Loucy (cell line): ENCODE data around the gene FAM81A.

Experiments
- H2AFZ ChIP-seq: fragments of 200-600 bp; sonication (generic); 2 replicates; pipeline ENCODE4 v1.6.0; 2016; ENCODE audit warnings: antibody characterized with exemption, mild to moderate bottlenecking, low read length, moderate library complexity
- H3F3A ChIP-seq: fragments of 200-600 bp; 2 replicates; pipeline ENCODE4 v1.6.0; 2016; ENCODE audit warnings: antibody characterized with exemption, low read depth, mild to moderate bottlenecking
- H3K27me3 ChIP-seq: fragments of 200-600 bp; sonication (generic); 2 replicates; pipeline ENCODE4 v1.6.1; 2014; ENCODE audit warnings: low read length, mild to moderate bottlenecking; ENCODE audit not compliant: insufficient read depth, poor library complexity, severe bottlenecking
- H3K36me3 ChIP-seq: fragments of 200-600 bp; sonication (generic); 2 replicates; pipeline ENCODE4 v1.6.1; 2016; ENCODE audit warnings: low read length; ENCODE audit not compliant: insufficient read depth
- H3K4me1 ChIP-seq: fragments of 200-600 bp; sonication (generic); 2 replicates; pipeline ENCODE4 v1.5.1; 2014; ENCODE audit warnings: low read length, mild to moderate bottlenecking; ENCODE audit not compliant: insufficient read depth, poor library complexity, severe bottlenecking
- H3K4me2 ChIP-seq: fragments of 200-600 bp; sonication (generic); 2 replicates; pipeline ENCODE4 v1.6.0; 2014; ENCODE audit warnings: antibody characterized with exemption, low read length, low read depth, mild to moderate bottlenecking; ENCODE audit not compliant: poor library complexity, severe bottlenecking
- H3K4me3 ChIP-seq: fragments of 200-600 bp; sonication (generic); 2 replicates; pipeline ENCODE4 v1.5.1; 2014; ENCODE audit warnings: low read length, mild to moderate bottlenecking, mixed read lengths; ENCODE audit not compliant: poor library complexity, severe bottlenecking
- H3K79me2 ChIP-seq: fragments of 200-600 bp; sonication (generic); 2 replicates; pipeline ENCODE4 v1.6.1; 2014; ENCODE audit warnings: low read length; ENCODE audit not compliant: insufficient read depth
- H3K9ac ChIP-seq: fragments of 200-600 bp; sonication (generic); 2 replicates; pipeline ENCODE4 v1.6.0; 2014; ENCODE audit warnings: mild to moderate bottlenecking, low read depth, low read length, moderate library complexity; ENCODE audit not compliant: poor library complexity, severe bottlenecking
- H3K9me2 ChIP-seq: fragments of 200-600 bp; sonication (generic); replicated peaks from 2 replicates; pipeline ENCODE4 v1.6.1; 2016; ENCODE audit warnings: low read depth, low read length, mixed read lengths
- H3K9me3 ChIP-seq: fragments of 200-600 bp; sonication (generic); 2 replicates; pipeline ENCODE4 v1.6.1; 2014; ENCODE audit warnings: mild to moderate bottlenecking, antibody characterized with exemption, low read length, low read depth; ENCODE audit not compliant: insufficient read depth
- H4K20me1 ChIP-seq: fragments of 200-600 bp; sonication (generic); 2 replicates; pipeline ENCODE4 v1.6.0; 2014; ENCODE audit warnings: antibody characterized with exemption, low read length, mild to moderate bottlenecking; ENCODE audit not compliant: insufficient read depth, poor library complexity, severe bottlenecking
- CTCF ChIP-seq: fragments of 200-600 bp; sonication (generic); conservative IDR thresholded peaks from 2 replicates; pipeline ENCODE4 v1.5.1; 2014; ENCODE audit warnings: mild to moderate bottlenecking, antibody characterized with exemption, low read length
- EZH2phosphoT487 ChIP-seq: fragments of 200-600 bp; IDR thresholded peaks from 2 replicates; pipeline ENCODE4 v1.6.1; 2018; ENCODE audit warnings: antibody characterized with exemption, mild to moderate bottlenecking, moderate library complexity, borderline replicate concordance

FAM81A gene

DNA sequence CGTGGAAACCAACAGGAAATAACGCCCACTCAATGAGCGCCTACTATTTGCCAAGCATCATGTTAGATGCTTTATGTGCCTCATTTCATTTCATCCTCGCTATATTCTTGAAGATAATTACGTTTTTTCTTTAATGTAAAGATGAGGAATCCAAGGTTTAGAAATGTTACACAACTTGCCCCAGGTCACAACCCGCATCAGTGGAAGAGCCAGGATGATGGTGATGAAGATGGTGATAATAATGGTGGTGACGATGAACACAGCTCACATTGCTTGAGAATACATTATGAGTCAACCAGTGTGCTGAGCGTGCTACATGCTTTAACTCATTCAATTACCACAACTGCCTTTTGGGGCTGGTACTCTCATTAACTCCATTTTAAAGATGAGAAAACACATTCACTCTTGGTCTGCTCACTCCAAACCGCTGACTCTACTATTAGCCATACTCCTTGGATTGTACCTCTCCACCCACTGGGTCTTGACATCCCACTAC is 43.8 kb upstream of the FAM81A start:
- Histone ChIP-seq H3F3A (no peaks in the 10 kb centered on the region), H3K9me2 (no peaks in the 10 kb centered on the region), H4K20me1 (no peaks in the 10 kb centered on the region), H3K79me2 (no peaks in the 10 kb centered on the region), H3K4me1 (no peaks in the 10 kb centered on the region), H3K27me3 (no peaks in the 10 kb centered on the region), H3K36me3 (no peaks in the 10 kb centered on the region), H3K4me3 (no peak overlapping the region), H3K9ac (no peak overlapping the region), H3K4me2 (no peak overlapping the region), H3K9me3 (no peaks in the 10 kb centered on the region), H2AFZ (no peak overlapping the region)
- TF ChIP-seq EZH2phosphoT487 (no peak), CTCF (no peak)

GRCh38 chr15:59396211-59396610 is 41.8 kb upstream of the FAM81A start:
- Histone ChIP-seq H3K9me3 (no peaks in the 10 kb centered on the region), H3K4me1 (no peaks in the 10 kb centered on the region), H3K9me2 (no peaks in the 10 kb centered on the region), H3K27me3 (no peaks in the 10 kb centered on the region), H3K4me3 (no peak overlapping the region), H4K20me1 (no peaks in the 10 kb centered on the region), H2AFZ (no peak overlapping the region), H3K79me2 (no peaks in the 10 kb centered on the region), H3K36me3 (no peaks in the 10 kb centered on the region), H3K4me2 (no peak overlapping the region), H3K9ac (no peak overlapping the region), H3F3A (no peaks in the 10 kb centered on the region)
- TF ChIP-seq CTCF: no peak
- TF ChIP-seq EZH2phosphoT487: no peak

GRCh38 chr15:59396679-59397078 is 41.3 kb upstream of the FAM81A start:
- H4K20me1 ChIP-seq: no peaks in the 10 kb centered on the region
- no peak overlapping the region for H3K4me3 ChIP-seq
- 0 out of 2 replicates have a peak, but pooled peaks have one; percentile 8 for TF ChIP-seq CTCF
- TF ChIP-seq EZH2phosphoT487: no peak
- H2AFZ ChIP-seq: no peak overlapping the region
- no peaks in the 10 kb centered on the region for H3K9me2 ChIP-seq
- no peaks in the 10 kb centered on the region for H3F3A ChIP-seq
- no peaks in the 10 kb centered on the region for H3K27me3 ChIP-seq
- H3K9ac ChIP-seq: no peak overlapping the region
- no peaks in the 10 kb centered on the region for H3K9me3 ChIP-seq
- no peaks in the 10 kb centered on the region for H3K79me2 ChIP-seq
- no peaks in the 10 kb centered on the region for H3K4me1 ChIP-seq
- H3K36me3 ChIP-seq: no peaks in the 10 kb centered on the region
- H3K4me2 ChIP-seq: no peak overlapping the region
